Activated CD8-positive, alpha-beta memory T cell treated with anti-CD3 and anti-CD28 coated beads, Interleukin-2, amount 50 U/mL, for 48 hours (primary cell): ENCODE measurements around the gene BRINP2.

Source experiments
- DNase-seq: peaks from one replicate; pipeline ENCODE4 v3.0.0-alpha.2; 2020

Gene BRINP2

GRCh38 chr1:177228693-177229065, 57.9 kb downstream of the BRINP2 start:
- no peak for DNase-seq

- DNase-seq = no peak
Measured at GRCh38 chr1:177229781-177230180, 59.0 kb downstream of the BRINP2 start.

- no peak for DNase-seq
Measured at GRCh38 chr1:177230228-177231016, 59.7 kb downstream of the BRINP2 start.

GRCh38 chr1:177235350-177235749, 64.6 kb downstream of the BRINP2 start:
- DNase-seq = no peak

GRCh38 chr1:177236962-177237361, 66.2 kb downstream of the BRINP2 start:
- no peak for DNase-seq

GRCh38 chr1:177238967-177239366, 68.2 kb downstream of the BRINP2 start:
- DNase-seq = no peak

- DNase-seq = no peak
Measured at GRCh38 chr1:177239792-177240191, 69.0 kb downstream of the BRINP2 start.

- no peak for DNase-seq
Measured at GRCh38 chr1:177243773-177244172, 73.0 kb downstream of the BRINP2 start.

- DNase-seq = no peak
Measured at GRCh38 chr1:177246710-177247580, 76.2 kb downstream of the BRINP2 start.

- DNase-seq = no peak
Measured at GRCh38 chr1:177247623-177248176, 76.9 kb downstream of the BRINP2 start.

GRCh38 chr1:177248258-177248657, 77.5 kb downstream of the BRINP2 start:
- no peak for DNase-seq

GRCh38 chr1:177249231-177249630, 78.5 kb downstream of the BRINP2 start:
- no peak for DNase-seq

- DNase-seq = no peak
Measured at GRCh38 chr1:177252877-177253276, 82.1 kb downstream of the BRINP2 start.

- DNase-seq = no peak
Measured at GRCh38 chr1:177255411-177255810, 84.7 kb downstream of the BRINP2 start.

- peak; percentile 53 for DNase-seq
Measured at GRCh38 chr1:177256153-177257075, 85.7 kb downstream of the BRINP2 start.

GRCh38 chr1:177257128-177257527, 86.4 kb downstream of the BRINP2 start:
- no peak for DNase-seq

- no peak for DNase-seq
Measured at GRCh38 chr1:177257576-177257975, 86.8 kb downstream of the BRINP2 start.

- DNase-seq = no peak
Measured at GRCh38 chr1:177270863-177271262, 100.1 kb downstream of the BRINP2 start.

- no peak for DNase-seq
Measured at GRCh38 chr1:177273141-177273540, 102.4 kb downstream of the BRINP2 start.

- no peak for DNase-seq
Measured at GRCh38 chr1:177274687-177275211, 104.0 kb downstream of the BRINP2 start.

GRCh38 chr1:177275736-177276135, 105.0 kb downstream of the BRINP2 start:
- DNase-seq = no peak

- DNase-seq = no peak
Measured at GRCh38 chr1:177278626-177279390, 108.0 kb downstream of the BRINP2 start.
